Activated CD8-positive, alpha-beta T cell treated with anti-CD3 and anti-CD28 coated beads, Interleukin-2, amount 10 ng/mL, durations not matched to agents 7 days and 5 days (primary cell): Measurements from ENCODE around the gene MAPKBP1. TPM values are rescaled to one million over a fixed set of nuclear protein-coding genes. Genes with fewer than 3 reads are reported as not detected.
A peak's percentile ranks its signal among the peaks of the same experiment; 100 is the strongest.

ENCODE experiments used
- ATAC-seq: fragments of 150-1000 bp; cut with Tn5 transposase; one replicate; pipeline ENCODE4 v1.10.0; 2021; ENCODE audit warnings: moderate library complexity
- CTCF ChIA-PET: fragments of 350-600 bp; sonication (Branson Sonifier 250); formaldehyde crosslinking; loops from one replicate; lab custom pipeline; 2021; ENCODE audit warnings: antibody characterized with exemption; lab: Charles Lee
- POLR2A ChIA-PET: fragments of 350-600 bp; sonication (Branson Sonifier 250); formaldehyde crosslinking; loops from one replicate; lab custom pipeline; 2021; ENCODE audit warnings: antibody characterized with exemption; lab: Charles Lee
- DNase-seq: peaks from one replicate; pipeline ENCODE4 v3.0.0-alpha.2; 2020
- H3K27ac Mint-ChIP-seq: one replicate; pipeline ENCODE4 v1.8.0; 2021; ENCODE audit warnings: mild to moderate bottlenecking, mixed read lengths
- H3K27me3 Mint-ChIP-seq: one replicate; pipeline ENCODE4 v1.8.0; 2021; ENCODE audit warnings: low read depth, mixed read lengths
- H3K36me3 Mint-ChIP-seq: one replicate; pipeline ENCODE4 v1.8.0; 2021; ENCODE audit warnings: low read depth, mixed read lengths
- H3K4me1 Mint-ChIP-seq: one replicate; pipeline ENCODE4 v1.8.0; 2021; ENCODE audit warnings: low read depth, mixed read lengths
- H3K4me3 Mint-ChIP-seq: one replicate; pipeline ENCODE4 v1.8.0; 2021; ENCODE audit warnings: mild to moderate bottlenecking, mixed read lengths
- H3K9me3 Mint-ChIP-seq: one replicate; pipeline ENCODE4 v1.8.0; 2022; ENCODE audit warnings: mixed read lengths; ENCODE audit not compliant: insufficient read depth
- microRNA-seq: library from miRNA; unstranded; fragments of <30 nt; microRNA quantifications from one replicate; pipeline ENCODE4 v1.2.0, GENCODE V29; 2022
- total RNA-seq, 2 experiments: library from RNA; stranded (reverse); gene quantifications; one replicate each; pipeline ENCODE4 v1.2.3, GENCODE V29; 2021

MAPKBP1 gene
- total RNA-seq, 2 experiments from 2014 or later: 30.4 to 30.9 TPM

DNA sequence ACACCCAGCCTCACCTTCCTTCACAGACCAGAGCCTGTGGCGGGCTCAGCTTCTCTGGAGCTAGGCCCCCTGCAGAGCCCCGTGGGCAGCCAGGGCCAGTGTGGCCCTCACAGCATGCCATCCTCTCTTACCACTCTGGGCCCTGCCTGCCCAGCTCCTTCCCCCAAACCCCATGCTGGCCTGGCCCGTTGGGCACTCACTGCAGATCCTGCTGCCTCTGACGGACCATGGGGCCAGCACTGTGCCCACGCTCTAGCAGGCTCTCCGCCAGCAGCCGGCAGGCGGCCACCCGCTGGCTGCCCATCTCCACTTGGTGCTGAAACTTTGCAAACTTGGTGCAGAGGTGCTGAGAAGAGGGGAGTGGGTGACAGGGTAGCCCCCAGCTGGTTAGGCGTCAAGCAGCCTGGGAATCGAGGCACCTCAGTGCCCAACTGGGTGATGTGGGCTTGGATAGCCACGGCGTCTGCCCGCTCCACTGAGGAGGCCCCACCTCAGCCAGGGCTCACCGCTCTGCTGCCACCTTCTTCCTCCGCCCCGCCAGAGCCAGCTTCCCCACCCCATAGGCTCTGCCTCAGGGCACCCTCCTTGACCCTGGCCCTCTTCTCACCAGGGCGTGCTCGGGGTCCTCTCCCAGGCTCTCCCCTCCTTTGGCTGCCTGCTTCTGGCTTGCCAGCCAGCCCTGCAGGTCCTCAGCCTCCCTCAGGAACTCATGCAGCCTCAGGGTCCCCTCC lies 97.1 kb downstream of the MAPKBP1 start:
- H3K36me3 Mint-ChIP-seq: no peaks in the 10 kb centered on the region
- ChIA-PET CTCF (interaction anchor here (1.1 to 1.7 kb wide), 4 partner anchors 24 to 98 kb away, joined by 3 to 8 read pairs (median 6); no protein-coding TSS in a partner anchor), POLR2A (interaction anchor here (1.0 kb wide), 1 partner anchor 14 kb away, joined by 3 read pairs; no protein-coding TSS in a partner anchor)
- no peaks in the 10 kb centered on the region for H3K27me3 Mint-ChIP-seq
- peak overlapping the region; percentile 89 for H3K27ac Mint-ChIP-seq
- ATAC-seq: peak; percentile 10
- H3K9me3 Mint-ChIP-seq: no peaks in the 10 kb centered on the region
- H3K4me1 Mint-ChIP-seq: peaks cover 9% of the 10 kb centered on the region
- no peak overlapping the region for H3K4me3 Mint-ChIP-seq
- DNase-seq: no peak

- no peak for ATAC-seq
- ChIA-PET CTCF (no interaction called here), POLR2A (no interaction called here)
- Mint-ChIP-seq H3K36me3 (no peaks in the 10 kb centered on the region), H3K27me3 (no peaks in the 10 kb centered on the region), H3K4me3 (no peak overlapping the region), H3K4me1 (peaks cover 9% of the 10 kb centered on the region), H3K27ac (peak overlapping the region; percentile 1), H3K9me3 (no peaks in the 10 kb centered on the region)
- no peak for DNase-seq
Measured at GRCh38 chr15:41872166-41872747, 98.0 kb downstream of the MAPKBP1 start.

DNA sequence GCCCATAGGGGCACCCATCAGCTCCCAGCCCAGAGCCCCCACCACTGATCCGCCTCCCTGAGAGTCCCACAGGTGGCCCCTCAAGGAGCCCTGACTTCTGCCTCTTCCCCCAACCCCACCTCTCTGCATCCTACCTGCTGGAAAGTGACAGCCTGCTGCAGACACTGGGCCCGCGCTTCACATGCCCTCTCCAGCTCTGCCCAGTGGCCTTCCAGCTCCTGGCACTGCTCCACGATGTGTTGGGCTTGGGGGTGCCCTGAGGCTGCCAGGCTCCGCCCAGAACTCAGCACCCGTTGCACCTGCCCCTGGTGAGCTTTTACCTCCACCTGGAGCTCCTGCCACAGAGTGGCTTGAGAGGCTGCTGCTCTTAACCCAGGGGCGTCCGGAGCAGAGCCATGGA lies 99.4 kb downstream of the MAPKBP1 start:
- Mint-ChIP-seq H3K27me3 (no peaks in the 10 kb centered on the region), H3K4me3 (no peak overlapping the region), H3K27ac (no peak overlapping the region), H3K9me3 (no peaks in the 10 kb centered on the region), H3K36me3 (no peaks in the 10 kb centered on the region), H3K4me1 (peaks cover 9% of the 10 kb centered on the region)
- DNase-seq (no peak), ATAC-seq (no peak)
- ChIA-PET CTCF (interaction anchor here (0.6 kb wide), 1 partner anchor 63 kb away, joined by 3 read pairs; no protein-coding TSS in a partner anchor), POLR2A (no interaction called here)

DNA sequence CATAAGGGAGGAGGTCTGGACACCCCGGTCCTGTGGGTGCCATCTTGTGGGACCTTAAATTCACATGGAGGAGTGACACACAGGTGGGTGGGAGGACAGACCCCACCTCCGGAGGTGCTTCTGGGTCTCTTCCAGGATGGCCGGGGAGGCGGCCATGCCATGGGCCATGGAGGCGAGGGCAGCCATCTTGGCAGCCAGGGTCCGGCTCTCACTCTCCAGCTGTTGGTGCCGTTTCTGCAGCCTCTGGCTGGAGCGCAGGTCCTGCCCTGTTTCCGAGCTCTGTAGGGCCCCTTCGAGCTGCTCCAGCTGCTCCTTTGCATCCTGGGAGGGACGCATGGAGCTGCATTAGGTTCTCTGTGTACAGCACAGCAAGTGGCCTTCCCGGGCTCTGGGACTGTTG lies 100.5 kb downstream of the MAPKBP1 start:
- POLR2A ChIA-PET: no interaction called here
- peaks cover 9% of the 10 kb centered on the region for H3K4me1 Mint-ChIP-seq
- H3K27ac Mint-ChIP-seq: no peak overlapping the region
- H3K4me3 Mint-ChIP-seq: no peak overlapping the region
- DNase-seq (no peak), ATAC-seq (no peak)
- no peaks in the 10 kb centered on the region for H3K36me3 Mint-ChIP-seq
- CTCF ChIA-PET: no interaction called here
- H3K9me3 Mint-ChIP-seq: no peaks in the 10 kb centered on the region
- no peaks in the 10 kb centered on the region for H3K27me3 Mint-ChIP-seq

- H3K27ac Mint-ChIP-seq: peak overlapping the region; percentile 37
- ATAC-seq (no peak), DNase-seq (no peak)
- no peaks in the 10 kb centered on the region for H3K9me3 Mint-ChIP-seq
- ChIA-PET CTCF (interaction anchor here (0.8 kb wide), 1 partner anchor 16 kb away, joined by 3 read pairs; no protein-coding TSS in a partner anchor), POLR2A (interaction anchor here (0.6 kb wide), 1 partner anchor 15 kb away, joined by 3 read pairs; no protein-coding TSS in a partner anchor)
- no peaks in the 10 kb centered on the region for H3K36me3 Mint-ChIP-seq
- H3K4me1 Mint-ChIP-seq: peaks cover 3% of the 10 kb centered on the region
- H3K27me3 Mint-ChIP-seq: peaks cover 3% of the 10 kb centered on the region
- no peak overlapping the region for H3K4me3 Mint-ChIP-seq
Measured at GRCh38 chr15:41876007-41876406, 101.7 kb downstream of the MAPKBP1 start.

- CTCF ChIA-PET: interaction anchor here (0.8 to 1.7 kb wide), 2 partner anchors 17 to 28 kb away, joined by 3 to 4 read pairs; no protein-coding TSS in a partner anchor
- no peak for ATAC-seq
- Mint-ChIP-seq H3K36me3 (no peaks in the 10 kb centered on the region), H3K27me3 (peaks cover 9% of the 10 kb centered on the region), H3K9me3 (no peaks in the 10 kb centered on the region), H3K27ac (no peak overlapping the region), H3K4me1 (peaks cover 6% of the 10 kb centered on the region), H3K4me3 (no peak overlapping the region)
- POLR2A ChIA-PET: interaction anchor here (0.6 kb wide), 1 partner anchor 14 kb away, joined by 3 read pairs; no protein-coding TSS in a partner anchor
- no peak for DNase-seq
Measured at GRCh38 chr15:41876689-41877088, 102.4 kb downstream of the MAPKBP1 start.

Small RNA genes lying within 50 kb of the gene (microRNA-seq; reads per million reads assigned to microRNA genes)
- gene MIR4310: not detected

Other genes starting within 250 kb of the MAPKBP1 start
- 10 to 100 TPM; 38.1 to 41.6 TPM for gene RPAP1, start 230.2 kb upstream of the MAPKBP1 start, total RNA-seq
- under 1 TPM; 0.29 to 0.71 TPM for gene TYRO3, start 215.3 kb upstream of the MAPKBP1 start, total RNA-seq
- gene MGA, start 114.1 kb upstream of the MAPKBP1 start, total RNA-seq: 10 to 100 TPM; 36.1 to 37.1 TPM
- gene JMJD7, start 53.6 kb downstream of the MAPKBP1 start, total RNA-seq: 10 to 100 TPM; 19.5 to 22.8 TPM
- gene PLA2G4B, start 64.4 kb downstream of the MAPKBP1 start, total RNA-seq: 10 to 100 TPM in 1 of 2 experiments, 1 to 10 TPM in 1; 8.9 to 13.1 TPM
- gene SPTBN5, start 119.6 kb downstream of the MAPKBP1 start, total RNA-seq: under 1 TPM; 0.16 to 0.21 TPM
- 1 to 10 TPM; 6.9 to 8.0 TPM for gene EHD4, start 198.1 kb downstream of the MAPKBP1 start, total RNA-seq
- gene PLA2G4E, start 246.6 kb downstream of the MAPKBP1 start, total RNA-seq: not detected